Fibroblast of mammary gland (primary cell): Measurements from ENCODE around the gene GRM3.

Source experiments
- DNase-seq: peaks from one replicate; pipeline ENCODE4 v3.0.0-alpha.2; 2010; ENCODE audit warnings: low read depth
- H3K4me3 ChIP-seq: 2 replicates; pipeline ENCODE4 v1.5.1; 2011; ENCODE audit warnings: low read depth, mild to moderate bottlenecking, low read length, moderate library complexity; ENCODE audit not compliant: control insufficient read depth
- TF ChIP-seq, protein P1 (sequence below): conservative IDR thresholded peaks from 2 replicates; pipeline ENCODE4 v1.5.1; 2011; ENCODE audit warnings: low read depth, low read length, inconsistent platforms; ENCODE audit not compliant: control insufficient read depth, insufficient read depth

Gene GRM3

DNA sequence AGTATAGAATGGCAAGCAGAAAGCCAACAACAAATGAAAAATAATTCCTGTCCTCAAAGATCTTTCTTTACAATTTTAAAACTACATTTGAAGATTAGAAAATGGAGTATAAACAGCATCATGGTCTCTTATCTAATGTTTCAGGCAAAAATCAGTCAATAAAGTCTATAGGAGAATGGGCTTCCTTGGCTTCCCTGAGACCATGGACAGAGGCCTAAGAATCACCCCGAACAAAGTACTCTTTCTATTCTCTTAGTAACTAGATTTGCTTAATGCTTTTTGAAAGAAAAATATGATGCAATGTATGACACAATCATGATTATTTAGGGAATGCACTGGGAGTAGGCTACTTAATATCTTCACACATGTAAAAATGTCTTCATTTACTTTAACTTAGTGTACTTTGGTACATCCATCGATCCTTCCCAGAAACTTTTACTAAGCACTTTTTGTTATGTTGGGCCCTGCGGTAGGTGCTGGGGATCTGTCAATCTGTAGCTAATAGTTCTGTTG lies 17.3 kb downstream of the GRM3 start:
- TF ChIP-seq, protein P1, sequence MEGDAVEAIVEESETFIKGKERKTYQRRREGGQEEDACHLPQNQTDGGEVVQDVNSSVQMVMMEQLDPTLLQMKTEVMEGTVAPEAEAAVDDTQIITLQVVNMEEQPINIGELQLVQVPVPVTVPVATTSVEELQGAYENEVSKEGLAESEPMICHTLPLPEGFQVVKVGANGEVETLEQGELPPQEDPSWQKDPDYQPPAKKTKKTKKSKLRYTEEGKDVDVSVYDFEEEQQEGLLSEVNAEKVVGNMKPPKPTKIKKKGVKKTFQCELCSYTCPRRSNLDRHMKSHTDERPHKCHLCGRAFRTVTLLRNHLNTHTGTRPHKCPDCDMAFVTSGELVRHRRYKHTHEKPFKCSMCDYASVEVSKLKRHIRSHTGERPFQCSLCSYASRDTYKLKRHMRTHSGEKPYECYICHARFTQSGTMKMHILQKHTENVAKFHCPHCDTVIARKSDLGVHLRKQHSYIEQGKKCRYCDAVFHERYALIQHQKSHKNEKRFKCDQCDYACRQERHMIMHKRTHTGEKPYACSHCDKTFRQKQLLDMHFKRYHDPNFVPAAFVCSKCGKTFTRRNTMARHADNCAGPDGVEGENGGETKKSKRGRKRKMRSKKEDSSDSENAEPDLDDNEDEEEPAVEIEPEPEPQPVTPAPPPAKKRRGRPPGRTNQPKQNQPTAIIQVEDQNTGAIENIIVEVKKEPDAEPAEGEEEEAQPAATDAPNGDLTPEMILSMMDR = no peak
- no peak overlapping the region for H3K4me3 ChIP-seq
- no peak for DNase-seq

DNA sequence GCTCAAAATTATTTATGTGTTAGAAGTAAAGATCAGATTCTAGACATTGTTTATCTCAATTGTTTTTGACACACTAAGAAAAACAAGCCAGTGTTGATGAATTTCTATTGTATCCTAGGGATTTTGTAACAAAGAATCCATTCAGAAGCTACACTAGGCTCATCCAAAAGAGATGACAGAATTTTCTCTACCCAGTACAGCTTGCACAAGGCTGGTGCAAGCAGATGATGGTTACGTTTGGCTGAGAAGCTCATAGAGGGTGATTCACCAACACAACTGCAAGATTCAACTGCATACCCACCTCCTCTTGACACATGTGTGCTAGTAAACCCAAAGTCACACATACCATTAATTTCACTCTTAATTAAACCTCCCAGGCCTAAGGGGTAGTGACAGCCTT lies 20.8 kb downstream of the GRM3 start:
- no peak for DNase-seq
- H3K4me3 ChIP-seq = no peak overlapping the region
- TF ChIP-seq, protein P1 = no peak

DNA sequence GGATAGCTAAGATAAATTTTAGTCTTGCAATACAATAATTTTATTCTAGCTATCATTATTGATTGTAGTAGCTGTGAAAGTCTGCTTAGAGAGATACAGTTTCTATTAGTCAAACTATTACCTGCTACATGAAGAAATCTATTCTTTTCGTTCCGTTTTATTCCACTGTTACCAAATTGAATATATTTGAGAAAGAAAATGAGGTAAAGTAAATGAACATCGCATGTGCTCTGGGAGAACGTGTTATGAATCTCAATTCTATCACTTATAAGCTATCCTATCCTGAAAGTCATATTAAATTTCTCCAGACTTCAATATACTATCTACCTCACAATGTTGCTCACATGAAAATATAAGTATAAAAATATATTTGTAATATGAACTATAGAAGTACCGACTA lies 21.3 kb downstream of the GRM3 start:
- DNase-seq = no peak
- TF ChIP-seq, protein P1 = no peak
- no peak overlapping the region for H3K4me3 ChIP-seq

DNA sequence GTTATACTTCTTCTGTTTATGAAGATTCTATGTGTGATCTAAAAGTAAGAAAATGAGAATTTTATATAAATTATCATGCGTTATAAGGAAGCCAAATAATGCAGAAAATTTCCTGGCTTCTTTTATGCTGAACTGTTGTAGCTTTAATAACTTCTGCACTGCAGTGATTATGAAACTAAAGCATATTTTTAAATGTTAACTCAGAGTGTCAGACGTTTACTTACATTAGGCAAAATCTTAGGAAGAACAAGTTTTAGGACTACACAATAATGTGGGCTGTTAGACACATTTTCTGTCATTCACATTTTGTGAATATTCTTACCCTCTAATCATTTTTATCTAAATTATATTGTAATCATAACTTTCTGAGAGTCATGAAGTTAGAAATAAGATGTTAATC lies 22.0 kb downstream of the GRM3 start:
- no peak for DNase-seq

DNA sequence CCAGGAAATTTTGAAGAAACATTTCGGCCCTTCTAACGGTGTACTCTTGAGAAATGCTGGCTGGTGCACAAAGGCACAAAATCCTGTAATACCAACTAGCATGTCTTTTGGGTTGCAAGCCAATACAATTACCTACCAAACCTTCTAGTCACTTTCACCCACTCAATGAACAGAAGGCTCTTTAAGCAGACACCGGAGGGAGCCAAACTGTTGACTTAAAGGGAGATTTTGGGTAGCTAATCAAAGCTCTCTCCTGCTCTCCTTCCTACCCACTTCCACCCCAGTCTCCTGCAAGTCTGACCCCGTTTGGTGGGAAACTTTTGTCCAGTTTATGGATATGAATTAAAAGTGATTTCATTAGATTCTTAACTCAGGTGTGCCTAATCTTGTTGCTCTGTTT lies 24.0 kb downstream of the GRM3 start:
- H3K4me3 ChIP-seq = no peak overlapping the region
- TF ChIP-seq, protein P1 = no peak
- DNase-seq = no peak

More for the DNA sequence above, 22.0 kb downstream of the GRM3 start:
- TF ChIP-seq, protein P1 = no peak
- H3K4me3 ChIP-seq = no peak overlapping the region

DNA sequence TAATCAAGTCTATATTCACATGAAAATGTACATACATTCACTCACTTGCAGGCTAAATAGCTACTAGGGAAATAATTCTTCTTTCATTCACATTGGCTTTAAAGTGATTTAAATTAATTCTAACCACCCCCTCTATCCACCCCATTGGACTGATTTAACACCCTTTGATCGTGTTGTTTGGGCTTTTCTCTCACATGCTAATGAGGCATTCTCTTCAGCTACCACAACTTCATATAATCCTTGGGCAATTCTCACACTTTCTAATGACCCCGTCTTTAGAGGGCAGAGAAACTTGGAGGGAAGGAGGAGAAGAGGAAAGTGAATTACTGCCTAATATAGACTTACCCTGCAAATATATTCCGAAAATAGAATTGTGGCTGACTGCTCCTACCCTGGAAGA lies 24.6 kb downstream of the GRM3 start:
- no peak overlapping the region for H3K4me3 ChIP-seq
- TF ChIP-seq, protein P1 = no peak
- DNase-seq = no peak

DNA sequence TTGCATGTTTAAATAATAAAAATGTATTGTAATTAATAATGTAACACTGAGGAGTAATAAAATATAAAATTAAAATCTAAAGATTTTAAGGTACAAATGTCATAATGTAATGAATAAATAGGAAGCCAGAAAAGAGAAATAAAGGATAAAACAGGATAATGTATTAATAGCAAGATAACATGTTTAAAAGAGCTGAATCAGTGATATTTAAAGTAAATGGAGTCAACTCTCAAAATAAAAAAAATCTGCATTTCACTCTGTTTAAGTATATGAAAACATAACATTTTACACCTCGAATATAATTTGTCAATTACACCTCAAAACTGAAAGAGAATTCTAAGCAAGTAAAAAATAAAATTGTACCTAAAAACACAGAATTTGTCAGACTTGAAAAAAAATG lies 44.1 kb downstream of the GRM3 start:
- no peak overlapping the region for H3K4me3 ChIP-seq
- TF ChIP-seq, protein P1 = no peak
- DNase-seq = no peak
